GM18951 (cell line): ENCODE results near the gene TEX36.

Experiments used
- POLR2A ChIP-seq: IDR thresholded peaks from 4 replicates; pipeline ENCODE4 v1.6.1; 2011; ENCODE audit warnings: mild to moderate bottlenecking; ENCODE audit not compliant: insufficient read length, insufficient read depth; ENCODE audit errors: extremely low read depth
- in situ Hi-C: fragments of 300-500 bp; cut with MboI; formaldehyde crosslinking; loops from one replicate; pipeline ENCODE4 v1.12.0; 2022; ENCODE audit warnings: low sequenced_read_pairs, mixed read lengths, inconsistent platforms; ENCODE audit not compliant: unreplicated experiment

TEX36 gene

DNA sequence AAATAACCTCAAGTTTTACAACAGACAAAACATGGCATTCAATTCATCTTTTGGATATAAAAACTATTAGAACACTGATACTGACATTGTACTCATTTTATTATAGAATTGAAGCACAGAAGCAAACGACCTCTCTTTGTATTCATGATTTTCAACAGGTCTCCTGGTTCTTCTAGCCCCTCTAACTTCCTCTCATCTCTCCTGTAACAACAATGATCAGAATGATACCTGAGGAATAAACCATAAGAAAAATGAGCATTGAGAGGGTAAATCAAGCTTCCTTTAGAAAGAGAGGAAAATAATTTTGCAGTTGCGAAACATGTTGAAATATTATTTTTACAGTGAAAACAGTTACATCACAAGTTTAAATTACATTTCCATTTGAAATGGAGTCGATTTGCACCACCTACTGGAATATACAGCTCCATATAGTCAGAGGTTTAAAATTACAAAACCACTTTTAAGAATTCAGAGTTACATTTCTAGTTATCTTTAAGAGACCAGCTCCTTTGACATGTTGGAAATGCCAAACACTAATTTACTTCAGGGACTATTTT is 17.5 kb upstream of the TEX36 start:
- in situ Hi-C loops = no loop called here
- no peak for TF ChIP-seq POLR2A

DNA sequence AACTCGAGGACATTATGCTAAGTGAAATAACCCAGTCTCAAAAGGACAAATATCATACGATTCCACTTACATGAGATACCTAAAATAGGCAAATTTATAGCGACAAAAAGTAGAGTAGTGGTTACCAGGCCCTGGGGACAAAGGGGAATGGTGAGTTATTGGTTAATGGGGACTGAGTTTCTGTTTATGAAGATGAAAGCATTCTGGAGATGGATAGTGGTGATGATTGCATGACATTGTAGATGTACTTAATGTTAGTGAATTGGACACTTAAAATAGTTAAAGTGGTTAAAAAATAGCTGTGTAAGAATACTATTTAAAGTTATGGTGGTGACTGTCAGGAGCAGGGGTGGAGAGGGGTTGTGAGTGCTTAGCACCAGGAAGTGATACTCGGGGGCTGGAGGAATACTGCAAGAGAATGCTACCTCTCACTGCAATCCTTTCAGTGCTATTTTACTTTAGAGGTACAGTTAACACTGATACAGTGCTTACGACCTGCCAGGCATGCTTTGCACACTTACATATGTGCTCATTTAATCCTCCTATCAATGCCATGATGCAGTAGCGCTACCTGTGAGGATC is 16.7 kb upstream of the TEX36 start:
- no peak for TF ChIP-seq POLR2A
- in situ Hi-C loops = loop anchor here (25.0 kb wide), 1 partner anchor 637 kb away; no protein-coding TSS in a partner anchor

DNA sequence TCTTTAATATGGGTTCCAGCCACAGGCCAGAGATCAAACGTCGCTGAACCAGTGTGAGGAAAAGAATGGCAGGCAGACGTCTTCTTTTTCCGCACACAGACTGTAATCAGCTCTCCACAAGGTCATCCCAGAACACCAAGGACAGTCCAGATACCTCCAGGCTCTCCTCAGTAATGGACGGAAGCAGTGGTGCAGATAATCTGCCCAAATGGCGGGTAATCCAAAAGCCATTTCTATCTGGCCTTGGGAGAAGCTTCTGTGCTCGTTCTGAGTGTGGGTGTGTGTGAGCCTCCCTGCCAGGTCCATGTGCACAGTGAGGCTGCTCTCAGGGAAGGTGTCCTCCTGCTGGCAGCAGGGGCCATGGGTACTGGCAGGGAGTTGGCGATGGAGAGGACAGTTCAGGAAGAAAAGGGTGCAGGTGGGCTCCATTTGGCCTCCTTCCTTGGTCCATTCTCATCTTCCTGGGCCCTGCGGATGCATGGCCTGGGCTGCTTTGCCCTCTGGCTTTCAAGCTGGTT is 15.6 kb upstream of the TEX36 start:
- in situ Hi-C loops = loop anchor here (25.0 kb wide), 1 partner anchor 636 kb away; no protein-coding TSS in a partner anchor

DNA sequence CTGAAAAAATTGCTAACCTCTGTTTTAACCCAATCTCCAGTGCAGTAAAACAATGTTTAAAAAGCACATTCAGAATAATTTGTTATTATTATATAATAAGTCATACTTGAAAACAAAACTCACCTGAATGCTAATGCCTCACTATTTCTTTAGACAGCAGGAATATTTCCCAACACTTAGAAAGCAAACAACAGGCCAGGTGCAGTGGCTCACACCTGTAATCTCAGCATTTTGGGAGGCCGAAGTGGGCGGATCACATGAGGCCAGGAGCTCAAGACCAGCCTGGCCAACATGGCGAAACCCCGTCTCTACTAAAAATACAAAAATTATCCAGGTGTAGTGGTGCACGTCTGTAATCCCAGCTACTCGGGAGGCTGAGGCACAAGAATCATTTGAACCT is 13.9 kb upstream of the TEX36 start:
- in situ Hi-C loops = loop anchor here (25.0 kb wide), 1 partner anchor 635 kb away; no protein-coding TSS in a partner anchor

More for the DNA sequence above, 15.6 kb upstream of the TEX36 start:
- TF ChIP-seq POLR2A = no peak

DNA sequence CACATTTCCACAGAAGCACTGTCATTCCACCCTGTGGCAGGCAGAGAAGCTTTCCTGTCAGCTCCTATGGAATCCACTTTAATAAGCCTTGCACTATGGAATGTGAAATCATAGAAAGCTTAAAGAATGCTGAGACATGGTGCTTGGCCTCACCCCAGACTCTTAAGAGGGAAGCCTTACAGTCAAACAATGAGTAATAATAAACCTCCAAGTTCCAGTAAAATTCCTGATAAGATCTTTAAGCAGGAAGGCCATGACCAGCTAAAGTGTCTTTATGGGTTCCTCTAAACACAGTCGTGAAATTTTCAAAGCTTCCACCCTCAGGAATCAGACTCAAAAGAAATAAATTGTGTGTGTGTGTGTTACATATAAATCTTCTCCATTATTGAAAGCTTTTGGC is 11.9 kb upstream of the TEX36 start:
- in situ Hi-C loops = loop anchor here (25.0 kb wide), 1 partner anchor 633 kb away; no protein-coding TSS in a partner anchor
- TF ChIP-seq POLR2A = no peak

DNA sequence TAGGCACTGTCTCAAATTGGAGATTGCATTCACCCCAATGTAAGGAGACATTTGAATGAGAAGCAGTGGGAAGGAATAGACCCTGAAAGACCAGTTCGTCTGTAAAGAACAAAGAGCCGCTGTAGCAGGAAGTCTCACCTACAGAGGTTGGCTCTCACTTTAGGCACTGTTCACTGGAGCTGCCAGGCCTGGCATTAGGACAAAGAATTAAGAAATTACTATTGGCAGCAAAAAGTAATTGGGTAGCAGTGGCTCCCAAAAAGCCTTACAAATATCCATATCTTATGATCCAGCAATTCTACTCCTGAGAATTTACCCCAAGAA is 10.5 kb upstream of the TEX36 start:
- in situ Hi-C loops = loop anchor here (25.0 kb wide), 1 partner anchor 631 kb away; no protein-coding TSS in a partner anchor
- TF ChIP-seq POLR2A = no peak

DNA sequence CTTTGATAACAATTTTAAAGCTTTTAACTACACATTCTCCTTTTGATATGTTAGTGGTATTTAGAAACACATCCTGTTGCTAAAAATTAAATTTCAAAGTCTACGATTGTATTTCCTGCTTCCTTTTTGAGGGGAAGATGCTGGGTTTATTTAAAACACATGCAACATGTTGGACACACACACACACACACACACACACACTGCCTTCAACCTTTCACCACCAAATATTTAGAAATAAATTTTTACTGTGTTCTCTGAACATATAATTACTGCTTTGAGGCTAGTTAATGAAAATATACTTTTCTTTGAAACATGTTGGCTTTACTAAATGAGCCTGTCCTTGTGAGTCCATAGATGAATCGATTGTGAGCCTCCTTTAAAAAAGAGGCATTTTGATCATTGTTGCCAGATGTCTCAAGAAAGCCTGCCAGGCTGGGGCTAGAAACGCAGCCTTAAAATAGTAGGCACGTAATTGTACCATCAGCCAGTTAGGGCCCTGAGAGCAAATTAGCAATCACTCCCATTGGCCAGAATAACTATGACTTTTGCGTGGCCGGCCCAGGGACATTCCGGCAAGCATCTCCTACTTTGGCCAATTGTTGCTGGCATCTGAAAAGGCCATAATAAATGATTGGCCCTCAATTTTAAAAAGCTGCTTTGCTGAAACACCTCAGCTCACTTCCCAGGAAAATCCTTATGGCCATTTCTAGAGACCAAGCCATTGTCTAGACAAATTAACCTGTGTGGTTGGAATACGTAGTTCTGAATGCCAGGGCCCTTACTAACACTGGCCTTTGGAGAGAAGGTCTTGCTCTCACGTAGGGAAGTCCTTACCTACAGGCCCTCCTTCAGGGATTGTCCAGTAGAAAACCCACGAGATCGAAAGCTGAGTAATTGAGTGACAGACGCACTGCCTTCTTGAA is 9.9 kb upstream of the TEX36 start:
- in situ Hi-C loops = loop anchor here (25.0 kb wide), 1 partner anchor 631 kb away; no protein-coding TSS in a partner anchor
- no peak for TF ChIP-seq POLR2A

DNA sequence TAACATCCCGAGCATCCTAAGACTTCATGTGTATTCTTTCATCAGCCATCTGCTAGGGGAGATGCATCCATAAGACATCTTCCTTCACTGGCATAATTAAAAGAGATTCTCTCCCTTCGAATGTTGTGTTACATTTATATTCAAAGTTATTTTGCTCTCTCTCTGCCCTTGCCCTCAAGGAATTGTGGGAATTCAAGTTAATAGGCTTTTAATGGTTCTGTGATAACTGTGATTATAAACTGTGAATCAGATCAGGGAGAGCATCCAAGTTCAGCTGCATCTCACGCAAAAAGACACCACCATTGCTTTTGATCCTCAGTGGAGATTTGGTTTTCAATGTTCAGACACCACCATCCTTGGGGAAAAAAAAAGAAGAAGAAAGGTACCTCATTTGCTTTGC is 9.2 kb upstream of the TEX36 start:
- TF ChIP-seq POLR2A = no peak
- in situ Hi-C loops = loop anchor here (25.0 kb wide), 1 partner anchor 630 kb away; no protein-coding TSS in a partner anchor

DNA sequence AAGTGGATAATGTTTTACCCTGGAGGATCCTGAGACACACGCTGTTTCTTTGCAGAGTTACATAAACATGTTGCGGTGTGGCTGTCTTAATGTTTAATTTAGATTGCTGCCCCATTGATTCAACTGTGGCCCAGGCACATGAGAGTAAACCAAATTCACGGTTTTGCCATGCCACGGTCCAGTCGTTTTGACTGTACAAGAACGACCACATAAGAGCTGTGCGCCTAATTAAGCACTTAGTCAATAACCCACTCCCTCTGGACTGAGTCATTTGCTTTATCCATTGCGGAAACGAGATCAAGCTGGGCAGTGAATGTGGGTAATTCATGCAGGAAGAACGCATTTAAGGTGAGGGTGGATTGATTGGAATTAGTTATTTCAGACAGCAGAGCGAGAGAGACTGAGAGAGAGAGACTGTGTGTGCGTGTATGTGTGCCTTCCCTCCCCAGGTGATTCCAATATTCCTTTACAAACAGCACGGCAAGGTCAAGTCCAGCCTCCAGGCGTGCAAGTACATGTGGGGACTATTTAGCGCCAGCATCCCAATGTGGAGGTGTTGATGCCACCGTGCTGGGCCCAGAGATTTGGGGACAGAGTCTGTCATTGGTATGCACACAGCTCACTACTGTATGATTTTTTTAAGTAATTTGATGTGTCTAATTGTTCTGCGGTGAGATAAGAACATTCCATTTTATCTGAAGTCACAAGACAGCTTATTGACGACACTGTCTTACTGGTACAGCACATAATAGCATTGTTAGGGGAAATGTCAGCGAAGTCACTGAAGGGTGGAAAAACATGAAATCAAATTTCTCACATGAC is 8.4 kb upstream of the TEX36 start:
- in situ Hi-C loops = loop anchor here (25.0 kb wide), 1 partner anchor 629 kb away; no protein-coding TSS in a partner anchor
- no peak for TF ChIP-seq POLR2A

DNA sequence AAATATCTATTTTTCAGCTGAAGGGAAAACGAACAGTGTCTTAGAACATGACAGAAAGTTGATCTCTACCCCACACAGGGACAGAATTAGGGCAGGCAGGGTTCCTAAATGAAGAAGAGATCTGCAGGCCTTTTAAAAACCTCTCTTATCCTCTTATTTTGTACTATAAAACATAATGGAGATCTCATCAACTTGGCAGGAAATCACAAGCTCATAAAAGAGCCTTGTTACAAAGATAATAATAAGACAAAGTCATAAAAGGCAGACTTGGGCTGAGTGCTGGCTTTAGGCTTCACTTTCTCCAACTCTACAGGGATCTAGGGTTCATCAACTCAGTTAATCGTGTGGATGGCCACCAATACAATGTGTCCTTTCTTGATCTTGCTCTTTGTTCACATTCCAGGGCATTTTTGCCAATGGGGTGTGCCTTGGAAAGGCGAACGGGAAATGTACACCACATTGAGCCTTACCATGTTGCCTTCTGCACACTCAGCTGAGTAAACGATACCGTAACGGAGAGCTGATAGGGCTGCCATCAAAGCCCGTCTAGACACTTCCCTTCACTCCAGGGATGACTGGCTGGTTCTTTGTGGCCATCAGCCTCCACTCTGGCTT is 7.1 kb upstream of the TEX36 start:
- TF ChIP-seq POLR2A = no peak
- in situ Hi-C loops = loop anchor here (25.0 kb wide), 1 partner anchor 628 kb away; no protein-coding TSS in a partner anchor

DNA sequence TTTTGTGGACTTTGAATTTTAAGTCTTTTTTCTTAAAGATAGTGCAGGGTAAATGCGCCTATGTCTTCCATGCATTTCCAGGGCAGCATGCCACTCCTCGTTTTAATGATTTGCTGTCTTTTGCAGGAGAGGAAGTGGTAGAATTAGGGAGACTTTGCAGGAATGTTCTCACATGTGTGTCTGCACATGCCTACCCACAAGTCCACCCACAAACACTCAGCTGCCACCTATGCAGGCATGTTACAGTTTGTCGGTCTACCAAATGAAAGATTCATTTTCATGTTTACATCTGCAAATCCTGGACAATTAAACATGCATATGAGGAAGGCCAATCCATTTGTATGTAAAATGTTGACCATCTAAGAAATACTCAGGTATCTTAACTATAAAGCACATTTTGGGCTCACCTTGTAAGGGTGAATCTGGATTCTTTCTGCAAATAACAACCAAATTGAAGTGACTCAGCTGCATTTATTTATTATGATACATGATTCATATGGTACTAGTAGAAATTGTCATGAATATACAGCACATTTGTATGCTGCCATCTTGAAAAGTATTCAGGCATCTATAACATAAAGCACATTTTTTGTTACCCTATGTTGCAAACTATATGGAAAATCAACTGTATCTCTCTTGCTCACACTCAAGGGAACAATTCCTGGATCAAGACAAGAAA is 4.7 kb upstream of the TEX36 start:
- in situ Hi-C loops = loop anchor here (25.0 kb wide), 1 partner anchor 625 kb away; no protein-coding TSS in a partner anchor
- no peak for TF ChIP-seq POLR2A

DNA sequence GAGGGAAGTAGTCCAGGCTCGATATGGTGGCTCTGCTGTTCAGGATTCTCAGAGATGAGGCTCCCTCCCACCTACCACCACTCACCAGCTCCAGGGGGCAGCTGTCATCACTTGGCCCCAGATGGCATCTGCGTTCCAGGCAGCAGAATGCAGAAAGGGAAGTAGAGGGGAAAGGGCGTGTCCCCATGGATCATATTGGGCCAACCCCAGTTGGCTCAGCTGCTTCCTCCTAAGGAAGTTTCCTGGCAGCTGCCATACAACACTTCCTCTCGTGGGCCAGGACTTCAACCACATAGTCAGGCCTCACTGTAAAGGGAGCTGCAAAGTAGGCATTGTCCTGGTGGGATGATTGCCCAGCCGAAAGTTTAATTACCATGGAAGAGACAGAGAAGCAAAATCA is 1.6 kb upstream of the TEX36 start:
- in situ Hi-C loops = loop anchor here (25.0 kb wide), 1 partner anchor 622 kb away; no protein-coding TSS in a partner anchor
- TF ChIP-seq POLR2A = no peak

DNA sequence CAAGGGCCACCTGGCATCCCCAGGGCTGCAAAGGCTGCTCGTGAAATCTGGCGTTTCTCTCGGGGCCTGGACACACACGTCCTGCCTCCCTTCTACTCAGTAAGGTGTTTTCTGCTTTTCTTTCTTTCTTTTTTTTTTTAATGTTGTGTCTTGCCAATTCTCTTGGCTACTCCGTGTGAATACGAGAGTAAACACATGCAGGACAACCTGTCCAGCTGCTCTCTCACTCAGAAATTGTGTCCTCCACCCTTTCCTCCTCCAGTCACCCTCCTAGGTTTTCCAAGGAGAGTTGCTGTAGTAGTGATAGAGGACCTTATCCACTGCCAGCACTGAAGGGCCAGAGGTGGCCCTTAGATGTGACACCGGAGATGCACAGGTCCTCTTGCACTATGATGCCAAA is 858 bp upstream of the TEX36 start:
- in situ Hi-C loops = loop anchor here (25.0 kb wide), 1 partner anchor 622 kb away; no protein-coding TSS in a partner anchor

More for the DNA sequence above, 858 bp upstream of the TEX36 start:
- no peak for TF ChIP-seq POLR2A
